GM12891 (cell line): Measurements from ENCODE around the gene NAA50.

ENCODE experiments used
- POLR2A ChIP-seq: IDR thresholded peaks from 2 replicates; pipeline ENCODE4 v1.6.1; 2011; ENCODE audit warnings: low read depth, low read length, control low read depth
- POLR2AphosphoS5 ChIP-seq: IDR thresholded peaks from 2 replicates; pipeline ENCODE4 v1.6.1; 2011; ENCODE audit warnings: low read depth, low read length, control low read depth
- SPI1 ChIP-seq: IDR thresholded peaks from 2 replicates; pipeline ENCODE4 v1.6.1; 2011; ENCODE audit warnings: low read depth, low read length, control low read depth
- TAF1 ChIP-seq: IDR thresholded peaks from 2 replicates; pipeline ENCODE4 v1.6.1; 2011; ENCODE audit warnings: low read depth, low read length, control low read depth

GRCh38 chr3:113783980-113784379 lies 37.9 kb upstream of the NAA50 start:
- TF ChIP-seq POLR2A: no peak
- no peak for TF ChIP-seq POLR2AphosphoS5
- TF ChIP-seq TAF1: no peak
- TF ChIP-seq SPI1: no peak
